ENCODE data around the gene ADCY4. TPM values are rescaled to one million over a fixed set of nuclear protein-coding genes. Genes with fewer than 3 reads are reported as not detected.
"Not testable (repeated sequence)": the region's sequence is repeated elsewhere in the genome, so short reads cannot be mapped to it uniquely, and the experiment has no call there.

Gene ADCY4
- total RNA-seq, 1 experiment from 2014 or later: not detected

- H3K9me3 ChIP-seq (replicated peaks): no peaks in the 10 kb centered on the region
- H3K4me3 ChIP-seq: no peak overlapping the region
- no peaks in the 10 kb centered on the region for H3K27me3 ChIP-seq (replicated peaks)
- no peaks in the 10 kb centered on the region for H3K36me3 ChIP-seq
- peaks cover 14% of the 10 kb centered on the region for H3K4me1 ChIP-seq (replicated peaks)
- H3K27ac ChIP-seq: no peak overlapping the region
- no peak for DNase-seq (ENCODE audit: low read depth in 1 of 2, low spot score in 2 of 2)
These were observed 26.5 kb upstream of the ADCY4 start for GRCh38 chr14:24361326-24361725.

GRCh38 chr14:24360281-24360680, 25.4 kb upstream of the ADCY4 start:
- H3K36me3 ChIP-seq: no peaks in the 10 kb centered on the region
- no peak overlapping the region for H3K27ac ChIP-seq
- H3K27me3 ChIP-seq (replicated peaks): no peaks in the 10 kb centered on the region
- H3K4me1 ChIP-seq (replicated peaks): peaks cover 4% of the 10 kb centered on the region
- no peak for DNase-seq (ENCODE audit: low read depth in 1 of 2, low spot score in 2 of 2)
- no peaks in the 10 kb centered on the region for H3K9me3 ChIP-seq (replicated peaks)
- H3K4me3 ChIP-seq: no peak overlapping the region

- Histone ChIP-seq H3K36me3 (no peaks in the 10 kb centered on the region), H3K4me1 (replicated peaks) (peaks cover 6% of the 10 kb centered on the region; the same call in 1 of the 2 replicates), H3K4me3 (no peak overlapping the region), H3K9me3 (replicated peaks) (no peaks in the 10 kb centered on the region), H3K27ac (no peak overlapping the region), H3K27me3 (replicated peaks) (no peaks in the 10 kb centered on the region)
- DNase-seq (ENCODE audit: low read depth in 1 of 2, low spot score in 2 of 2): no peak
These were observed 21.3 kb upstream of the ADCY4 start for GRCh38 chr14:24356208-24356607.

- H3K9me3 ChIP-seq (replicated peaks): no peaks in the 10 kb centered on the region
- no peaks in the 10 kb centered on the region for H3K36me3 ChIP-seq
- H3K27ac ChIP-seq: no peak overlapping the region
- no peak overlapping the region for H3K4me3 ChIP-seq
- peaks cover 8% of the 10 kb centered on the region; the same call in 1 of the 2 replicates for H3K4me1 ChIP-seq (replicated peaks)
- H3K27me3 ChIP-seq (replicated peaks): no peaks in the 10 kb centered on the region
- DNase-seq (ENCODE audit: low read depth in 1 of 2, low spot score in 2 of 2): no peak
These were observed 20.1 kb upstream of the ADCY4 start for GRCh38 chr14:24355009-24355408.

- H3K36me3 ChIP-seq; H3K27me3 ChIP-seq (replicated peaks); H3K4me1 ChIP-seq (replicated peaks); H3K9me3 ChIP-seq (replicated peaks); H3K27ac ChIP-seq; DNase-seq (ENCODE audit: low read depth in 1 of 2, low spot score in 2 of 2); H3K4me3 ChIP-seq: not testable (repeated sequence)
These were observed 19.6 kb upstream of the ADCY4 start for GRCh38 chr14:24354482-24354825.

GRCh38 chr14:24353559-24354481, 18.9 kb upstream of the ADCY4 start:
- no peak for DNase-seq (ENCODE audit: low read depth in 1 of 2, low spot score in 2 of 2)
- H3K4me3 ChIP-seq: no peak overlapping the region
- H3K27ac ChIP-seq: no peak overlapping the region
- no peaks in the 10 kb centered on the region for H3K27me3 ChIP-seq (replicated peaks)
- H3K36me3 ChIP-seq: no peaks in the 10 kb centered on the region
- peaks cover 8% of the 10 kb centered on the region; the same call in 1 of the 2 replicates for H3K4me1 ChIP-seq (replicated peaks)
- no peaks in the 10 kb centered on the region for H3K9me3 ChIP-seq (replicated peaks)

- Histone ChIP-seq H3K4me1 (replicated peaks) (peaks cover 8% of the 10 kb centered on the region; the same call in 1 of the 2 replicates), H3K4me3 (no peak overlapping the region), H3K36me3 (no peaks in the 10 kb centered on the region), H3K27me3 (replicated peaks) (no peaks in the 10 kb centered on the region; the same call in 1 of the 2 replicates), H3K9me3 (replicated peaks) (no peaks in the 10 kb centered on the region), H3K27ac (no peak overlapping the region)
- DNase-seq (ENCODE audit: low read depth in 1 of 2, low spot score in 2 of 2): no peak
These were observed 16.6 kb upstream of the ADCY4 start for GRCh38 chr14:24351517-24351916.

GRCh38 chr14:24349742-24350141, 14.9 kb upstream of the ADCY4 start:
- H3K4me1 ChIP-seq (replicated peaks): peaks cover 8% of the 10 kb centered on the region; the same call in 1 of the 2 replicates
- H3K27ac ChIP-seq: no peak overlapping the region
- DNase-seq (ENCODE audit: low read depth in 1 of 2, low spot score in 2 of 2): no peak
- no peaks in the 10 kb centered on the region for H3K36me3 ChIP-seq
- no peaks in the 10 kb centered on the region; the same call in 1 of the 2 replicates for H3K27me3 ChIP-seq (replicated peaks)
- no peaks in the 10 kb centered on the region for H3K9me3 ChIP-seq (replicated peaks)
- H3K4me3 ChIP-seq: no peak overlapping the region

- H3K9me3 ChIP-seq (replicated peaks): no peaks in the 10 kb centered on the region
- H3K27me3 ChIP-seq (replicated peaks): no peaks in the 10 kb centered on the region; the same call in 1 of the 2 replicates
- no peak overlapping the region for H3K27ac ChIP-seq
- DNase-seq (ENCODE audit: low read depth in 1 of 2, low spot score in 2 of 2): no peak
- no peaks in the 10 kb centered on the region for H3K36me3 ChIP-seq
- peaks cover 8% of the 10 kb centered on the region; the same call in 1 of the 2 replicates for H3K4me1 ChIP-seq (replicated peaks)
- no peak overlapping the region for H3K4me3 ChIP-seq
These were observed 13.3 kb upstream of the ADCY4 start for GRCh38 chr14:24348186-24348585.

GRCh38 chr14:24347134-24347533, 12.3 kb upstream of the ADCY4 start:
- DNase-seq (ENCODE audit: low read depth in 1 of 2, low spot score in 2 of 2): no peak
- H3K36me3 ChIP-seq: no peaks in the 10 kb centered on the region
- no peaks in the 10 kb centered on the region; the same call in 1 of the 2 replicates for H3K27me3 ChIP-seq (replicated peaks)
- no peaks in the 10 kb centered on the region for H3K9me3 ChIP-seq (replicated peaks)
- peaks cover 8% of the 10 kb centered on the region; the same call in 1 of the 2 replicates for H3K4me1 ChIP-seq (replicated peaks)
- no peak overlapping the region for H3K27ac ChIP-seq
- H3K4me3 ChIP-seq: no peak overlapping the region

GRCh38 chr14:24343795-24344660, 9.2 kb upstream of the ADCY4 start:
- Histone ChIP-seq H3K4me3 (no peak overlapping the region), H3K9me3 (replicated peaks) (no peaks in the 10 kb centered on the region), H3K27ac (no peak overlapping the region), H3K36me3 (no peaks in the 10 kb centered on the region), H3K27me3 (replicated peaks) (no peaks in the 10 kb centered on the region; the same call in 1 of the 2 replicates), H3K4me1 (replicated peaks) (no peaks in the 10 kb centered on the region)
- no peak for DNase-seq (ENCODE audit: low read depth in 1 of 2, low spot score in 2 of 2)

- Histone ChIP-seq H3K4me3 (no peak overlapping the region), H3K27me3 (replicated peaks) (no peaks in the 10 kb centered on the region; the same call in 1 of the 2 replicates), H3K9me3 (replicated peaks) (no peaks in the 10 kb centered on the region), H3K36me3 (no peaks in the 10 kb centered on the region), H3K27ac (no peak overlapping the region), H3K4me1 (replicated peaks) (no peaks in the 10 kb centered on the region)
- DNase-seq (ENCODE audit: low read depth in 1 of 2, low spot score in 2 of 2): no peak
These were observed 8.0 kb upstream of the ADCY4 start for GRCh38 chr14:24342889-24343288.

GRCh38 chr14:24340606-24341005, 5.7 kb upstream of the ADCY4 start:
- Histone ChIP-seq H3K4me1 (replicated peaks) (no peaks in the 10 kb centered on the region), H3K36me3 (no peaks in the 10 kb centered on the region), H3K27me3 (replicated peaks) (no peaks in the 10 kb centered on the region), H3K9me3 (replicated peaks) (no peaks in the 10 kb centered on the region), H3K27ac (no peak overlapping the region), H3K4me3 (no peak overlapping the region)
- DNase-seq (ENCODE audit: low read depth in 1 of 2, low spot score in 2 of 2): no peak

All from SJSA1 (cell line).